ENCODE results near the gene JAZF1.

JAZF1 gene

GRCh38 chr7:28133872-28134271, 46.7 kb downstream of the JAZF1 start:
- DNase-seq, result no peak

GRCh38 chr7:28132959-28133870, 47.4 kb downstream of the JAZF1 start:
- no peak for DNase-seq

GRCh38 chr7:28130277-28130676, 50.3 kb downstream of the JAZF1 start:
- DNase-seq, result no peak

- no peak for DNase-seq
Observed at GRCh38 chr7:28128608-28129007, 52.0 kb downstream of the JAZF1 start.

- no peak for DNase-seq
Observed at GRCh38 chr7:28126410-28127041, 54.1 kb downstream of the JAZF1 start.

GRCh38 chr7:28125431-28126409, 54.9 kb downstream of the JAZF1 start:
- DNase-seq, result no peak

GRCh38 chr7:28124413-28124812, 56.2 kb downstream of the JAZF1 start:
- DNase-seq, result no peak

GRCh38 chr7:28123752-28124151, 56.8 kb downstream of the JAZF1 start:
- no peak for DNase-seq

- no peak for DNase-seq
Observed at GRCh38 chr7:28121496-28121895, 59.1 kb downstream of the JAZF1 start.

- DNase-seq, result no peak
Observed at GRCh38 chr7:28116041-28116440, 64.6 kb downstream of the JAZF1 start.

GRCh38 chr7:28115261-28115660, 65.3 kb downstream of the JAZF1 start:
- DNase-seq, result no peak

- DNase-seq, result no peak
Observed at GRCh38 chr7:28114056-28114455, 66.5 kb downstream of the JAZF1 start.

- no peak for DNase-seq
Observed at GRCh38 chr7:28112883-28113540, 67.6 kb downstream of the JAZF1 start.

GRCh38 chr7:28112467-28112866, 68.1 kb downstream of the JAZF1 start:
- no peak for DNase-seq

GRCh38 chr7:28112012-28112411, 68.6 kb downstream of the JAZF1 start:
- no peak for DNase-seq

- DNase-seq, result no peak
Observed at GRCh38 chr7:28110427-28111012, 70.1 kb downstream of the JAZF1 start.

GRCh38 chr7:28108747-28109146, 71.8 kb downstream of the JAZF1 start:
- no peak for DNase-seq

GRCh38 chr7:28107960-28108359, 72.6 kb downstream of the JAZF1 start:
- DNase-seq, result no peak

GRCh38 chr7:28106321-28106829, 74.2 kb downstream of the JAZF1 start:
- no peak for DNase-seq

- DNase-seq, result no peak
Observed at GRCh38 chr7:28105234-28105633, 75.4 kb downstream of the JAZF1 start.

GRCh38 chr7:28104811-28105210, 75.8 kb downstream of the JAZF1 start:
- no peak for DNase-seq

- no peak for DNase-seq
Observed at GRCh38 chr7:28104041-28104541, 76.5 kb downstream of the JAZF1 start.

Data from activated CD8-positive, alpha-beta memory T cell treated with anti-CD3 and anti-CD28 coated beads, Interleukin-2, amount 50 U/mL, for 48 hours (primary cell).